Endothelial cell of umbilical vein (primary cell): ENCODE results near the gene MCM9.

Experiments used
- EZH2 ChIP-seq: IDR thresholded peaks from 2 replicates; pipeline ENCODE4 v1.6.1; 2012; ENCODE audit warnings: borderline replicate concordance, low read depth, mild to moderate bottlenecking, moderate library complexity, low read length, inconsistent platforms; ENCODE audit not compliant: severe bottlenecking
- FOS ChIP-seq: IDR thresholded peaks from 2 replicates; pipeline ENCODE4 v1.6.1; 2011; ENCODE audit warnings: mild to moderate bottlenecking, low read length, moderate library complexity, borderline replicate concordance; ENCODE audit not compliant: insufficient read depth
- JUN ChIP-seq: IDR thresholded peaks from 2 replicates; pipeline ENCODE4 v1.6.1; 2011; ENCODE audit warnings: borderline replicate concordance, low read depth; ENCODE audit not compliant: insufficient read length, insufficient read depth
- MYC ChIP-seq: IDR thresholded peaks from one replicate; pipeline ENCODE4 v1.6.1; 2011; ENCODE audit warnings: mild to moderate bottlenecking, low read depth, low read length
- POLR2A ChIP-seq: IDR thresholded peaks from 2 replicates; pipeline ENCODE4 v1.6.1; 2012; ENCODE audit warnings: low read depth, mild to moderate bottlenecking, control low read depth, low read length
- POLR2AphosphoS5 ChIP-seq: IDR thresholded peaks from 2 replicates; pipeline ENCODE4 v1.6.1; 2012; ENCODE audit warnings: low read depth, mild to moderate bottlenecking, control low read depth, low read length, moderate library complexity; ENCODE audit not compliant: insufficient read depth
- TF ChIP-seq, protein P1 (sequence below), 2 donors: IDR thresholded peaks; 1 replicate in 1 of 2; 2 replicates in 1 of 2; pipeline ENCODE4 v1.5.1; 2011; ENCODE audit warnings: low read length in 2 of 2, mild to moderate bottlenecking in 2 of 2, moderate library complexity in 2 of 2, control low read depth in 1 of 2, inconsistent platforms in 1 of 2, low read depth in 1 of 2; ENCODE audit not compliant: insufficient read depth in 1 of 2; ENCODE audit errors: extremely low read depth in 1 of 2
- TF ChIP-seq, protein P2 (sequence below): IDR thresholded peaks from 2 replicates; pipeline ENCODE4 v1.6.1; 2011; ENCODE audit not compliant: insufficient read depth, insufficient read length

DNA sequence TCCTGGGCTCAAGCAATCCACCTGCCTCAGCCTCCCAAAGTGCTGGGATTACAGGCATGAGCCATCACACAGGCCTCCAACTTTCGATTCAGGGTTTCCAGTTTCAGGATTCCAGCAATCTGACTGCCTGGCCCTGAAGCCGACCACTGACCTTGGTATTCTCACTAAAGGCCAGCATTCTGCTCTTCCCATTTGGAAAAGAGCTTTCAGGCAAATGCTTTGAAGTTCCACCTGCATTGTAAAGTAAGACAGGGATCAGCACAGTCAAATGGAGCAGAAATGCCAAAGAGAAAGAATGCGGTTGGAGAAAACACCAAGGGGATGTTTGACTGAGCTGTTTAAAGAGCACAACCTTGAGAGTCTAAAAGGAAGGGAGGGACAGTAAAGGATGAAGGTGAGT, 166.5 kb downstream of the MCM9 start:
- TF ChIP-seq, protein P1, sequence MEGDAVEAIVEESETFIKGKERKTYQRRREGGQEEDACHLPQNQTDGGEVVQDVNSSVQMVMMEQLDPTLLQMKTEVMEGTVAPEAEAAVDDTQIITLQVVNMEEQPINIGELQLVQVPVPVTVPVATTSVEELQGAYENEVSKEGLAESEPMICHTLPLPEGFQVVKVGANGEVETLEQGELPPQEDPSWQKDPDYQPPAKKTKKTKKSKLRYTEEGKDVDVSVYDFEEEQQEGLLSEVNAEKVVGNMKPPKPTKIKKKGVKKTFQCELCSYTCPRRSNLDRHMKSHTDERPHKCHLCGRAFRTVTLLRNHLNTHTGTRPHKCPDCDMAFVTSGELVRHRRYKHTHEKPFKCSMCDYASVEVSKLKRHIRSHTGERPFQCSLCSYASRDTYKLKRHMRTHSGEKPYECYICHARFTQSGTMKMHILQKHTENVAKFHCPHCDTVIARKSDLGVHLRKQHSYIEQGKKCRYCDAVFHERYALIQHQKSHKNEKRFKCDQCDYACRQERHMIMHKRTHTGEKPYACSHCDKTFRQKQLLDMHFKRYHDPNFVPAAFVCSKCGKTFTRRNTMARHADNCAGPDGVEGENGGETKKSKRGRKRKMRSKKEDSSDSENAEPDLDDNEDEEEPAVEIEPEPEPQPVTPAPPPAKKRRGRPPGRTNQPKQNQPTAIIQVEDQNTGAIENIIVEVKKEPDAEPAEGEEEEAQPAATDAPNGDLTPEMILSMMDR (IDR thresholded peaks at IDR 0.05; ENCODE audit: extremely low read depth in 1 of 2, insufficient read depth in 1 of 2, low read depth in 1 of 2, low read length in 2 of 2) = no peak
- TF ChIP-seq EZH2 (no peak), JUN (no peak), MYC (no peak), POLR2A (no peak), POLR2AphosphoS5 (no peak), FOS (no peak)
- TF ChIP-seq, protein P2, sequence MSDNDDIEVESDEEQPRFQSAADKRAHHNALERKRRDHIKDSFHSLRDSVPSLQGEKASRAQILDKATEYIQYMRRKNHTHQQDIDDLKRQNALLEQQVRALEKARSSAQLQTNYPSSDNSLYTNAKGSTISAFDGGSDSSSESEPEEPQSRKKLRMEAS = no peak
